ENCODE results near the gene DISC1. TPM values are rescaled to one million over a fixed set of nuclear protein-coding genes. Genes with fewer than 3 reads are reported as not detected.
A peak's percentile ranks its signal among the peaks of the same experiment; 100 is the strongest.

DISC1 gene
- total and polyA plus RNA-seq, 2 experiments from 2014 or later = 2.1 to 6.5 TPM

- TF ChIP-seq ZNF462 (CRISPR knock-in tag; IDR thresholded peaks at IDR 0.05) = 0 out of 2 replicates have a peak, but pooled peaks have one; percentile 7
- no peak for TF ChIP-seq CREB1 (CRISPR knock-in tag; IDR thresholded peaks at IDR 0.05; ENCODE audit: low read depth)
Observed at GRCh38 chr1:231806623-231807495, 180.3 kb downstream of the DISC1 start (continued).

- no peak overlapping the region for H3K4me3 ChIP-seq
- H3K9me2 ChIP-seq (ENCODE audit: insufficient read depth) = no peaks in the 10 kb centered on the region; the same call in 1 of the 2 replicates
- Mint-ChIP-seq H3K4me1 (no peaks in the 10 kb centered on the region; the same call in 2 of the 3 replicates), H3K27ac (no peak overlapping the region), H3K9me3 (no peaks in the 10 kb centered on the region), H3K4me3 (no peak overlapping the region), H3K36me3 (ENCODE audit: low read depth) (no peaks in the 10 kb centered on the region; the same call in 2 of the 3 replicates), H3K27me3 (ENCODE audit: insufficient read depth, low read depth, poor library complexity) (peaks cover 5% of the 10 kb centered on the region)
- H3F3A ChIP-seq (replicated peaks; ENCODE audit: low read depth) = no peaks in the 10 kb centered on the region
- H3K4me1 ChIP-seq (ENCODE audit: insufficient read depth) = no peaks in the 10 kb centered on the region
- DNase-seq (ENCODE audit: low spot score) (no peak), ATAC-seq (no peak)
- no peaks in the 10 kb centered on the region for H3K27me3 ChIP-seq (ENCODE audit: insufficient read depth)
- no peak overlapping the region for H2AFZ ChIP-seq
- H3K79me2 ChIP-seq (replicated peaks; ENCODE audit: insufficient read depth) = no peaks in the 10 kb centered on the region
- H3K4me2 ChIP-seq = no peak overlapping the region
- no peaks in the 10 kb centered on the region for H3K36me3 ChIP-seq (ENCODE audit: insufficient read depth)
- no peaks in the 10 kb centered on the region for H4K20me1 ChIP-seq (replicated peaks; ENCODE audit: insufficient read depth)
- H3K27ac ChIP-seq (ENCODE audit: low read depth) = no peak overlapping the region
- no peak for TF ChIP-seq CREB1 (CRISPR knock-in tag; IDR thresholded peaks at IDR 0.05; ENCODE audit: low read depth)
- no peak for TF ChIP-seq ZNF462 (CRISPR knock-in tag; IDR thresholded peaks at IDR 0.05)
- TF ChIP-seq EZH2phosphoT487 (IDR thresholded peaks at IDR 0.05; ENCODE audit: unreplicated experiment) = no peak
Observed at GRCh38 chr1:231807541-231807940, 181.0 kb downstream of the DISC1 start.
